Dedifferentiated amniotic fluid mesenchymal stem cell (primary cell): Measurements from ENCODE around the gene ZNF775.

Experiments
- DNase-seq: peaks from one replicate; pipeline ENCODE4 v3.0.0-alpha.2; 2016; ENCODE audit errors: extremely low spot score

ZNF775 gene

GRCh38 chr7:150401424-150401790 lies 22.3 kb downstream of the ZNF775 start:
- DNase-seq = no peak

- DNase-seq = no peak
Measured at GRCh38 chr7:150401861-150402631, 22.9 kb downstream of the ZNF775 start.

- no peak for DNase-seq
Measured at GRCh38 chr7:150402671-150403321, 23.7 kb downstream of the ZNF775 start.

GRCh38 chr7:150403376-150404171 lies 24.4 kb downstream of the ZNF775 start:
- no peak for DNase-seq

- DNase-seq = no peak
Measured at GRCh38 chr7:150404172-150404804, 25.2 kb downstream of the ZNF775 start.

GRCh38 chr7:150404805-150405583 lies 25.9 kb downstream of the ZNF775 start:
- DNase-seq = peak; percentile 78

GRCh38 chr7:150405584-150406311 lies 26.6 kb downstream of the ZNF775 start:
- DNase-seq = peak; percentile 22

- DNase-seq = no peak
Measured at GRCh38 chr7:150406312-150406566, 27.1 kb downstream of the ZNF775 start.

- no peak for DNase-seq
Measured at GRCh38 chr7:150406567-150407421, 27.7 kb downstream of the ZNF775 start.

GRCh38 chr7:150407588-150408392 lies 28.7 kb downstream of the ZNF775 start:
- DNase-seq = no peak

GRCh38 chr7:150408393-150409299 lies 29.5 kb downstream of the ZNF775 start:
- no peak for DNase-seq

- DNase-seq = no peak
Measured at GRCh38 chr7:150409300-150410030, 30.3 kb downstream of the ZNF775 start.

GRCh38 chr7:150410131-150410530 lies 31.0 kb downstream of the ZNF775 start:
- DNase-seq = no peak

GRCh38 chr7:150410680-150411346 lies 31.7 kb downstream of the ZNF775 start:
- DNase-seq = no peak

- no peak for DNase-seq
Measured at GRCh38 chr7:150411606-150412005, 32.5 kb downstream of the ZNF775 start.

GRCh38 chr7:150412016-150412415 lies 32.9 kb downstream of the ZNF775 start:
- no peak for DNase-seq
